Measurements from ENCODE around the gene TOR2A.

DNA sequence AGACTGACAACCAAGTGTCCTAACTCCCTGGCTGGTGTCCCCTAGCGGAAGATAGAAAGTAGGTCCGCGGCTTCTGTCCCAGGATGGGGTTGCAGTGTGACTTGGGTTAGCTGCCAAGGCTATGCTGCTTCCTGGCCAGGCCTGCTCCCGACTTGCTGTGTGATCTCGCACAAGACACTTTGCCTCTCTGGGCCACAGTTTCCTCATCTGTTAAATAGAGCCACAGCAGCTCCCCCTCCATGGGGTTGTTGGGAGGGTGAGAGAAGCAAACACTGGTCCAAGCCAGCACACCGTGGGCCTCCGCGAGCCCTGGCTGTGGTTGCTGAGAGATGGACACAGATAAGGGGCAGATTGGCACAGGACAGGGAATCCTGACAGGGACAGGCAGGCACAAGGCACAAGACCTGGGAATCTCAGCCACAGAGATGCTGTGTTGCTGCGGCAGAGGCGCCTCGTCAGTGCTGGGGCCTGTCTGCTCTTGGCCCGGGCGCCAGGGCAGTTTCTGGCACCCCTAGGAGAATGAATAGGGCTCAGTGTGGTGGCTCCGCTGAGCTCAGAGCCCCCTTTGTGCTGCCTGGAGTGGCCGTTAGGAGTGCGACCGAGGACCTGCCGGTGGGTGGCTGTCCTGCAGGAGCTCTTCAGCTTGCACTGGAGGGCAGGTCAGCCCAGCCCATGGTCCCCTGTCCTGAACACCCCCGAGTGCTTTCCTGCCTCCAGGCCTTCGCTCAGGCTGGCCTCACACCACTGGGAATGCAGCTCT, 45.2 kb upstream of the TOR2A start:
- no peak for TF ChIP-seq CTCF (IDR thresholded peaks at IDR 0.05)
- no peak for TF ChIP-seq POLR2A (IDR thresholded peaks at IDR 0.05)
- TF ChIP-seq POLR2AphosphoS5 (IDR thresholded peaks at IDR 0.05) = no peak

All from breast epithelium (tissue), 3 donors.